ENCODE data around the gene WWOX.
"Not testable (repeated sequence)": the region's sequence is repeated elsewhere in the genome, so short reads cannot be mapped to it uniquely, and the experiment has no call there.

The WWOX gene

DNA sequence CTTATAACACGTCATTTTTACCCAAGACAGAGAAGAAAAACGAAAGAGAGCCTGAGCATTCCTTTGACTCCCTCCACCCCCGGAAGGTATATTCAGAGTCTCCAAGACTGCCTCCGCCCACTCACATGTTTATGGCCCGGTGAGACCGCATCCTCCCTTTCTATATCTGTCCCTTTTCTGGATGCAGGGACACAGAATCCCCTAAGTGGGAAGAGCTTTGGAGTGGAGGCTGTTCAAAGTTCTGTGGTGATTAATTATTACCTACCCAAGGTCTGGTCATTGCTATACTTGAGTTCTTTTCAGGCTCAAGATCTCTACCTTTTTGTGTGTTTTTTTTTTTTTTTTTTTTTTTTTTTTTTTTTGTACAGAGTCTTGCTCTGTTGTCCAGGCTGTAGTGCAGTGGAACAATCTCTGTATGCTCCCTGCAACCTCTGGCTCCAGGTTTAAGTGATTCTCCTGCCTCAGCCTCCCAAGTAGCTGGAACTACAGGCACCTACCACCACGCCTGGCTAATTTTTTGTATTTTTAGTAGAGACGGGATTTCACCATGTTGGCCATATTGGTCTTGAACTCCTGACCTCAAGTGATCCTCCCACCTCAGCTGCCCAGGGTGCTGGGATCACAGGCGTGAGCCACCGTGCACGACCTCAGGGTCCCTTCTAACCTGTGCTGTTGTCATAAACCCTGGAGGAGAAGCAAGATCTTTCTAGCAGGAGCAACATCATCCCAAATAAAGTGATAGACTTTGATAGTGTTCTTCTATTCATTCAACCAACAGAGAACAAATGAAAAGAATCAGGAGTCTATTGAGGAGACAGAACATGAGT, 407.1 kb downstream of the WWOX start:
- DNase-seq: no peak

DNA sequence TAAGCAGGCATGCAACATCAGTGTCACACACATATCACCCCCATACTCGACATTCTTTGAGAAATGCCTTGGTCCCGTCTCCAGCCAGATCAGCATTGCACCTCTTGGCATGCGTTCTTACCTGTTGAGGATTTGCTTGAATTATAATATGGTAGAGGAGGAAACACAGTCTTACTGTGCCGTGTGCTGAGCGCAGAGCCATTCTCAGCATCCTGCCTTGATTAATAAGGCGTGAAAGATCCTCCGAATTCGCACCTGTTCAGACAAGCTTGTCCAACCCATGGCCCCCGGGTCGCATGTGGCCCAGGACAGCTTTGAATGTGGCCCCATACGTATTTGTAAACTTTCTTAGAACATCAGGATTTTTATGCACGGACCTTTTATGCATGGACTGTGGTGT, 408.1 kb downstream of the WWOX start:
- DNase-seq: no peak

DNA sequence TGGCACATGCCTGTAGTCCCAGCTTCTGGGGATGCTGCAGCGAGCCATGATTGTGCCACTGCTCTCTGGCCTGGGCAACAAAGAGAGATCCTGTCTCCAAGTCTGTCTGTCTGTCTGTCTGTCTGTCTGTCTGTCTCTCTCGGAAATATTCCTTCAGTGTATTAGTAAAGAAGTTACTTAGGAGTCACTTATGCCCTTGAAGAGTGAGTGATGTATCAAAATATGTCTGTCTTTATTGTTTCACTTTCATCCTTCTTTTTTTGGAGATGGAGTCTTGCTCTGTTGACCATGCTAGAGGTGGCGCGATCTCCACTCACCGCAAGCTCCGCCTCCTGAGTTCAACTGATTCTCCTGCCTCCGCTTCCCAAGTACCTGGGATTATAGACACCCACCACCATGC, 410.5 kb downstream of the WWOX start:
- no peak for DNase-seq

DNA sequence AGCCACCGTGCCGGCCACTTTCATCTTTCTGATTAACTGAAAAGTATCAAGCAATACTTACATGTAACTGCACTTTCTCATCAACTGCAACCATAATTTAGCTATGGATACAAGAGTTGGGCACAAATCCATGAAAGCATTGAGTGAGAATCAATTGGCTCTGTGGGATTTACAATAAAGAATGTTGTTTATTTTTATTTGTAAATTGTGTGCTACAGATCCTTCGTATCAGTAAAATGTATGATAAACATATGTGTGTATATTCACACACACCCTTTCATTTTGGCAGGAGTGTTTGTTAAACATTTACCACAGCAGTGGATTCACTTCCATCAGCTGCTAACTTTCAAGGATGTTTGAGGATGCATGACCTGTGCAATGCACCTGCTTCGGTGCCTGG, 411.0 kb downstream of the WWOX start:
- no peak for DNase-seq

DNA sequence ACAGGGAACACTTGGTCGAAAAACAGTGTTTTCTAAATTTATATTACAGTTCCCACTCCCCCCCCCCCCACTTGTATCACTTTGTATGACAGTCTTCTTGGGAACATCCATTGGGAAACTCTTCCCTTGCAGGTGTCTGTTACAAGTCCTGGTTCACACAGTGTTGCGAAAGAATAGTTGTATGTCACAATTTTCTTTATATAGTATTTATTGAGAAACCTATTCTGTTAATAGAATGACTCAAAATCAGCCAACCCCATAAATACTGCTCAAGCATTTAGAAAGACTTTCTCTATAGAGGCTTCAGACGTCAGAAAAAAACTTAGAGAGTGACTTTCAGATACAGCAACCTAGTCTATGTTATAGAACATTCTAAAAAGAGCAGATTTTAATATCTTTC, 414.4 kb downstream of the WWOX start:
- DNase-seq: no peak

DNA sequence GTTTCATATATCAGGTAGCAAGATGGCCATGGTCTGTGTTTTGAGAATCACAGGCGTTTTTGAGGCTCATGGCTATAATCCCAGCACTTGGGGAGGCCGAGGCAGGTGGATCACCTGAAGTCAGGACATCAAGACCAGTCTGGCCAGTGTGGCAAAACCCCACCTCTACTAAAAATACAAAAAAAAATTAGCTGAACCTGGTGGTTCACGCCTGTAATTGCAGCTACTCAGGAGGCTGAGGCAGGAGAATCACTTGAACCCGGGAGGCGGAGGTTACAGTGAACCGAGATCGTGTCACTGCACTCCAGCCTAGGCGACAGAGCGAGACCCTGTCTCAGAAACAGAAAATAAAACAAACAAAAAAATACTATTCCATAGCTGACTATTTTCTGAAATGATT, 415.4 kb downstream of the WWOX start:
- DNase-seq: not testable (repeated sequence)

DNA sequence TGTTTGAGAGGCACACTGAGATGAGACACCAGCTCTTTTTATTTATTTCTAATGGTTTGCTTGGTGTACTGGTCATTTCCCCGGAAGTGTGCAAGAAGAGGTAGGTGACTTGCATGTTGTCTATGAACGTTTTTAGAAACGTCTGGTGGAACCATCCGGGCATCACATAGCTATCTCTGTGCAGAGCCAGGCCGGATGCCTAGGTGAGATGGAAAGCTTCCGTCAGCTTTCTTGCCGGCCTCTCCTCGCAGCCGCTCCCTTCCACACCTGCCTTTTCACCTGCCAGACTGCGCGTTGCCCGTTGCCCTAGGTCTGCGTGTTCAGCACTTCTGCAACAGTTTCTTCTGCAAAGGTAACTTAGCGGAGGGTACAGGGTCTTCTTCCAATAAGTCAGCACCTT, 416.0 kb downstream of the WWOX start:
- no peak for DNase-seq

DNA sequence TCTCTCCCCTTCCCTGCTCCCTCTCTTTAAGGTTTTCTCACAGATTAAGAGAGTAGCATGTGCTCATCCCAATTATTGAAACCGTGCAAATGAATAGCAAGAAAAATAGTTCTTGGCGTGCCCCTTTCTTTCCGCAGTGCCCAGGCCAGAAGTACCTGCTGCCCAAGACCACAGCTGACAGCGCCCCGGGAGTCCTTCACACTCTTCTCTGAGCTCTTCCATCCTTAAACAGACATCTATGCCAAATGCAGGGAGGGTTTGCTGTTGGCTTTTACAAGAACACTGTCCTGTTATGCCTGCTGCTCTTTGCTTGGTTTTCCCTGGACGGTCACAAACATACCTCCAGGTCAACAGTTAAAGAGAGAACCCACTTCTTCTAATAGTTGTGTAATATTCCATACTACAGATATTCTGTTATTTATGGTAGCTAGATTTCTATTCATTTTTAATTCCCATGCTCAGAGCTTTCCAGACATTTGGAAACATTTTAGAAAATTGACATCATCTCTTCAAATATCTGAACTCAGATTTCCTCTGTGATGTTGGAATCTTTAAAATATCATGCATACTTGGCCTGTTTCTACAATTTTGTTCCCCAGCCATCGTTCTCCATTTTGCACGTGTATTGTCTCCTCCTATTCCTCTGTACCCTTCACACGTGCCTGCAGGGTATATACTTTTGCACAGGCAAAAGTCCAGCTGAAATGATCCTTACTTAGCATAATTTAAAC, 416.7 kb downstream of the WWOX start:
- DNase-seq: no peak

DNA sequence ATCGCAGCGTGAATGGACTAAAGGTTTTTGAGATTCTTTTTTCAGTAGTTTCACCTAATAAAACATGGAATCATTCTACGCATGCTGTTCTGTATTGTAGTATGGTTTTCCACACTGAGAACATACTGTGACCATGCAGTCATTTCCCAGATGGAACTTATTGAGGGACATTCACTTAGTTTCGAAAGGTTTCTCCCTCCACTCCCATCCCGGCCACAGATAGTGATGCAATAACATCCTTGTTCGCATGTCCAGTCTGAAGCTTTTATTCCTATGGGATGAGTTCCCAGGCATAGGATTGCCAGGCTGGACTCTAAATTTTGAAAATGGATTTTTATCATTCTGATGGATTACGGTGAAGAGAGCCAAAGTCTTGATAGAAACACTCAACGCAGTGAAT, 420.4 kb downstream of the WWOX start:
- DNase-seq: no peak

DNA sequence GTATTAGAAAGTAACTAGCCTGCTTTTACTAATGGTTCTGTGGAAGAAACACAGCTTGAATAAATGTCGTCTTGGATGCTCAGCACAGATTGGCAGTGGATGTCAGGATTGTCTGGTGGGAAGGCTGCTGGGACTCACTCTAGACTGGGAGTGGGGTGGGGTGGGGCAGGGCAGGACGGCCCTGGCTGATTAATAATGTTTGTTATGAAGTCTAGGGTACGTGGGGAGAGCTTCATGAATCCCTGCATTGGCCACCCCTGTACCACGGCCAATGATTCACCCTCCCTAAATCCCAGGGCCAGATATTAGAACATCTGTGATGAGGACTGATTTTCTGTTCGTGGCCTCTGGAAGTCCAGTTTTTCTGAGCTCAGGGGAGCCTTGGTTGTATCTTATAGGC, 421.0 kb downstream of the WWOX start:
- no peak for DNase-seq

DNA sequence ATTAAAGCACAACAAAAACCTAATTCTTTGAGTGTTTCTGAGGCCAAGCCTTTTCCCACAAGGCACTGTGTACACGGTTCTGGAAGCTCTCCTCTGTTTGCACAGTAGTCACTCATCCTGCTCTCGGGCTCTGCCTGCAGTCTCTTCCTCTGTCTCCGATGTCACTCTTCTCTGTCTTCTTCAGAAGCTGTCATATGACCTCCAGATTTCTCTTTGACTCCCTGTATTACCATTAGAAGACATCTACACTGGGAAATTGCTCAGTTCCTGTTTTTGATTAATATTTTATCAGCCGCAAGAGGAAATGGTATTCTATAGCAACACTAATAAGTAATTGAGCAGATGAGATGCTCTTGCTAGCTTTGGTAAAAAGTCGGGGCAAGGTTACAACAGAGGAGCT, 422.9 kb downstream of the WWOX start:
- no peak for DNase-seq

DNA sequence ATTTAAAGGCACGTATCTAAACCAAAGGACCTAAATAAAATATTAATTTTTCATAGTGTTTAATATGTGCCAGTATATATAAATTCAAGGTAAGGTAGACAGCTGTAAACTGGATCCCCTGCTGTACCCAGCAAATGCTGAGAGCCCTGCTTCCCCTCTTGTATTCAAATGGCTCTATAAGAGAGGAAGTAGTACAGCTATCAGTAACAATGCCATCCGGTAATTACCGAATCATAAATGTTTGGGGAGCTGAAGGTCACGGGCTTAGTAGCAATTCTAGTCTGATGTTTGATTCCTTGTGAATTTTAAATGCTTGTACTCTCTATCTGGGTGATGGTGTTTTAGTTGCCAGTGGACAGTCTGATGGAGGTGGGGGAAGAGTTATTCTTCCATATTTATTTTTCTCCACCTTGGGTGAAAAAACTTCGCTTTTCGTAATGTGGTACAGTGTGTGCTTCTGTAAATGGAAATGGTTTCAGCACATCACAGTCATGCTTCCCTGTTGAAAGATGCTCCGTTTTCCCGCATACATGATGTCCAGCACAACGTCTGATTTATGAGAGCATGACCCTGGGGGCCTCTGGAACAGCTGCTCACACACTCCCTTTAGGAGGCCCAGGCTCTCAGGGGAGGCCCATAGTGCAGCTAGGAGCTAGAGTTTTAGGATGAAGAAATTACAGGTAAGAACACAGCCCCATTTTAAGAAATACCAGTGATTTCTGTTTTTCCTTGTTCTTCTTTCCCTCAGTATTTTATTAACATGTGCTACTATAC, 423.9 kb downstream of the WWOX start:
- no peak for DNase-seq

DNA sequence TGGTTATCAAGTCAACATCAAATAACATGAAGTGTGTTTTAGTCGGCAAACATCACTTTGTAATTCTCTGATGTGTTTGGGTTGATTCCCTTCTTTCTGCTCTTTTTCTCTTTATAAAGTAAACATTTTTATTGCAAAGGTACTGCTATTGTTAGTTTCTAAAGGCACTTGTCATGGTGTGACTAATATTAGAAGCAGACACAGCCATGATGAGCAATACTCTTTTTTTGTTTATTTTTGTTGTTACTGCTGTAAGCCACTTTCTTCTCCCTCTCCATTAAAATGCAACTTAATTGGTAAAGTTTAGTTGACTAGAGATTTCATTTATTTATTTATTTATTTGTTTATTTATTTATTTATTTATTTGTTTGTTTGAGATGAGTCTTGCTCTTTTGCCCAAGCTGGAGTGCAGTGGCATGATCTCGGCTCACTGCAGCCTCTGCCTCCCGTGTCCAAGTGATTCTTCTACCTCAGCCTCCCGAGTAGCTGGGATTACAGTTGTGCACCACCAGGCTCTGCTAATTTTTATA, 424.7 kb downstream of the WWOX start:
- DNase-seq: no peak

DNA sequence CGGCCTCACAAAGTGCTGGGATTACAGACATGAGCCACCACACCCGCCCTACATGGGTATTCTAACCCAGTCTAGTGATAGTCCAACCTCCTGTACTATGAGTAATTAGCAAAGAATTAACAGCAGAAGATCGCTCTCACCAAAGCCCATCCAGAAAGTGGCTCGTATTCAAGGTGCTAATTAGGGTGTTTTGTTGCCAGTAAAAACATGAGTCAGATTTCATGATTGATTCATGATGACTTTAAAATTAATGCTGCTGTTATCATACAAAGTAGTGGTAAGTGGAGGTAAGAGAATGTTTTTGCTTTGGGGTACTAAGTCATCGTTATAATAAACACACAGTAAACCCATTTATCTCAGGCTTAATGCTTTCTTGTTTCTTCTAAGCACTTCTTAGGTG, 428.8 kb downstream of the WWOX start:
- DNase-seq: no peak

DNA sequence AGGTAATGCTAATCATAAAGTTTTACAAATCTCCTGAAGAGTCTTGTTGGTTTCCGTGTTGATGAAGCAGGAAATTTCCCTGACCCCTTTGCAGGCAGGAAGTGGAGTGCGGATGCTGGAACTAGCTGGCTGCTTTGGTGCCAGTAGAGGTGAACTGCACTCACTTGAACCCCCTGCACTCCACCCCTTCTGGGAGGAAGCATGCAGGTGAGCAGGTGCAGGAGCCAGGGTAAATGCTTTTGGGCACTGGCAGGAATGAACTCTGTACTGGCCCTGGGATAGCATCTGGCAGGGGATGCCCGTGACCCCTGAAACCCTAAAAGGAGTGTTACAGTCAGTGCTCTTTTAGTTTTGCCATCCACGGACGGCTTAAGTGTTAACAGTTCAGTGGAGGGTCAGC, 430.4 kb downstream of the WWOX start:
- DNase-seq: no peak

DNA sequence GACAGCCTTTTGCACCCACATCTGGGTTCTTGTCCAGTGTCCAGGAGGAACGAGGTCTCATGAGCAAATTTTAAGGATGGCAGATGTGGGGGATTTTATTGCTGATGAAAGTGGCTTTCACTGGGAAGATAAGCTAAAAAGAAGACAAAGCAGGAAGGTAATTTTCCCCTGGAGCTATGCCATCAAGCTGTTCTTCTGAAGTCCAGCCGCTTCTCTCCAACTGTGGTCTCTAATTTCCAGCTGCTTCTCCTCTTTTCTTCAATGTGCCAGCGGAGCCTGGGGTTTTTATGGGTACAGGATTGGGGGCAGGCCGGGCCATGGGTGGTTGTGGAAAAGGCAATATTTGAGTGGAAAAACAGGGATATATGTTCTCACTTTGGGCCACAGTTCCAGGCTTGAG, 430.8 kb downstream of the WWOX start:
- no peak for DNase-seq

DNA sequence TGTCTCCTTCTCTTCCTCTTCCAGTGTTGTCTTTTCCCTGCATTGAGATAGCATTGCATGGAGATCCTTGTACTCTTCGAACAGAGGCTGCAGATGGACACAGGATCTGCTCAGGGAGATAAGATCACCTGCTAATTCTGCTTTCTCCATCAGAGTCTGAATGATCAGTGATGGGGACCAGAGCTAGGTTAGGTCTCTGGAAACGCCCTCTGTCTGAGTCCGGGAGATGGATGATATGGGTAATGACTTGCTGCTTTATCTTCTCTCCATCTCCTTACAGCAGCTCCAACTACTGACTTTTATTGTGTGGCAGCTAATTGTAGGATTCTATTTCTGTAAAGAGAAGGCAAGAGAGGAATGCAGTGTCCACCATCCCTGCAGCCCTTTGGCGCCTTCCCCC, 435.6 kb downstream of the WWOX start:
- no peak for DNase-seq

DNA sequence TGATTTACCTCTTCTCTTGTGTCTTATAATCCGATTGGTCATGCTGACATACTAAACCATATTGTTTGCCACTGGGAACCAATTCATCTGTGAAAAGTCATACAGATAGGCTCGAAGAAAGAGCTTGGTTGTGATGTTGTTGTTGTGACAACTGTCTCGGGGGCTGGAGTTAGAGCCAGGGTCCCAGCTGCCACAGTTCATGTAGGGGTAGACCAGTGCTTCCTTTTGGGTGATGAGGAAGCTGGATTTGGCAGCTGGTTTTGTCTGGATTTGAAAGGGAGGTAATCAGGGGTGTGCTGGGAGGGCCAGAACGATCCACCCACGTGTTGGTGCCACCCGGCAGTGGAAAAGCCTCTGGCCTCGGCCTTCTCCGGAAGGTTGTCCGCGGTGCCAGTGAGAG, 438.1 kb downstream of the WWOX start:
- no peak for DNase-seq

DNA sequence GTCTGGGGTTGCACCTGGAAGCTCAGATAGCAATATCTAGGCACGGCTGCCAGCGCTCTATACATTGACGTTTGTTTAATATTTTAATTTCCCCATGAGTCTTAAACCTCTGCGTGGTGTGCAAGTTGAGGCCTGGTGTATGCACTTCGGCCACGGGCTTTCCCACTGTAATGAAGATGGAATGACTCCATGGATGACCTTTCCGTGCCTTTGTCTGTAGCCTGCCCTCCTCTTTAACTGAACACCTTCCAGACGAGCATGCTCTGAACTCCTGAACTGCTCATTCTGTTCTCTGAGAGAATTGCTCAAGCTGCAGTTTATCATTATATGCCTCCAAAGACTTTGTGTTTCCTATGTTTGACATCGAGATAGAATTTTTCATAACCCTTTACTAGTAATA, 438.8 kb downstream of the WWOX start:
- no peak for DNase-seq

DNA sequence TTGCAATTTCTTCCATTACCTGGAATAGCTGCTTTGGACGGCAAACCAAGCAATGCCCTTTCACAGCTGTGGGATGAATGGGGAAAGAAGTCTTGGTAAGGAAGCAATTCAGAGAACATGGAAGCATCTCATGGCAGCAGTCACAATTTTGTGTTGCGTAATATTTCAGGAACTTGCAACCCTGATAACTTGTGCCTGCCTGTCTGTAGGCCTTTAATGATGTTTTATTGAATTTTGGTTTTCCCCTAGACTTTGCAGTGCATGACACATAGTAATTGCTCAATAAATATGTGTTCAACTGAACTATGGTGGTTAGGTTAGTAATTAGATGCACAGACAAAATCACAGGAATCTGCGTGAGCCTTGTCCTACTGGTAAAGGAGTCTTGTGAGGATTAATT, 439.5 kb downstream of the WWOX start:
- DNase-seq: no peak

DNA sequence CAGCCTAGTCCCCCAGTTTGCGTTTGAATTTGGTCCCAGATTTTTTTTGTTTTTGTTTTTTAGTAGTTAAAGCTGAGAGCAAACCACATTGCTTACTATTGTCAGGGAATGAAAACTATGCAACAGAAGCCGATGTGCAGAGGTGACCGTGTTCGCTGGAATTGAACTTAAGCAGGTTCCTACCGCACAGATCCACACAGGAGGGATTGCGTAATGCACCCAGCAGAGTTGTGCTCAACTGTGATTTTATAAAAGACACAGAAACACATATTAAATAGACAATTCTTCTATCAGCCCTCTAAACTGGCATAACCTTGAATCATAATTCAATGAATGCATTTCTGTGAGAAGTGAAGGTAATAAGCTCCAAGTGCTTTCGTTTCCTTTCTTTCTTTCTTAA, 443.0 kb downstream of the WWOX start:
- no peak for DNase-seq

DNA sequence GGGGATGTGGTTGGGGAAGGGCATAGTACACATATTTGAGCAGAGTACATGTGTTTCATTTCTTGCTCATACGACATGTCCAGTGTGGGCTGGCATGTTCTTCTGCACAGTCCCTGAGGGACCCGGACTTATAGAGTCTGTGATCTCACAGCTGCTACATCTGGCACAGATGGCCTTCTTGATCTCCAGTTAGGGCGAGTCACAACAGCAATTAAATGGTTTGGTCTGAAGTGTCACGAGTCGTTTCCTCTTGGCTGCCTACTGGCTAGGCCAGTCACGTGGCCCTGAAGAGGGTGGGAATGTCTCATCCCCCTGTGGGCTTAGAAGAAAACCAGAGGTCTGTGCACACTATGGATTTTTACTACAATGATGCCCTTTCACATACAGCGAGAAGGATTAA, 443.6 kb downstream of the WWOX start:
- no peak for DNase-seq

DNA sequence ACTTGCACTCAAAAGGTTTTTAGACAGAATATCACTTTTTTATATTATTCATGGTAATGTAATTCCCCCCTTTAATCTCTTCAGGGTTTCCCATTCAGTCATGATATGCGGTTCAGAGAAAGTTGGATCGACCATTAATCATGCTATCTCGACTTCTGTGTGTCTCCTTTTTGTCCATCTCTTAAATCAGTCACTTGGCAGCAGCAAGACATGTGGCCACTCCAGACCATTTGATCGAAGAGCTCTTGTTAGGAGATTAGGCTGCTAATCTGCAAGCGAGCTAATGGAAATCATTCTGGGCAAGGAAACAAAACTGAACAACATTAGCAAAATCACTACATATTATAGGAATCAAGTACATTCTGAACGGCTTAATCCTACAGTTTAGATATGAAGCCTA, 449.9 kb downstream of the WWOX start:
- DNase-seq: no peak
